Gastroesophageal sphincter (tissue), 4 donors: Measurements from ENCODE around the gene MTLN. TPM values are rescaled to one million over a fixed set of nuclear protein-coding genes. Genes with fewer than 3 reads are reported as not detected.

Experiments used
- ATAC-seq: fragments of 150-250 bp; one replicate; pipeline ENCODE4 v1.9.1; 2016; ENCODE audit warnings: mild to moderate bottlenecking, moderate library complexity
- H3K27ac ChIP-seq, 4 donors: fragments of 200-600 bp; sonication (generic) in 3 of 4; 1 replicate in 3 of 4; 2 replicates in 1 of 4; pipeline ENCODE4 v1.5.1; 2016 to 2019
- H3K27me3 ChIP-seq: fragments of 200-600 bp; sonication (generic); one replicate; pipeline ENCODE4 v1.5.1; 2019
- H3K36me3 ChIP-seq, 2 donors: fragments of 200-600 bp; sonication (generic); one replicate each; pipeline ENCODE4 v1.5.1; 2019; ENCODE audit warnings: control low read depth in 1 of 2
- H3K4me1 ChIP-seq, 3 donors: fragments of 200-600 bp; sonication (generic); 1 replicate in 2 of 3; 2 replicates in 1 of 3; pipeline ENCODE4 v1.5.1; 2016 to 2019; ENCODE audit warnings: control low read depth in 2 of 3
- H3K4me3 ChIP-seq, 2 donors: fragments of 200-600 bp; sonication (generic); one replicate each; pipeline ENCODE4 v1.5.1; 2019; ENCODE audit warnings: mild to moderate bottlenecking in 1 of 2, moderate library complexity in 1 of 2
- H3K9me3 ChIP-seq, 3 donors: fragments of 200-600 bp; sonication (generic); one replicate each; pipeline ENCODE4 v1.5.1; 2017 to 2019; ENCODE audit warnings: control low read depth in 2 of 3
- CTCF ChIP-seq, 4 experiments: fragments of 200-600 bp in 2 of 4; fragments of 450-650 bp in 2 of 4; sonication (generic) in 1 of 4; IDR thresholded peaks; one replicate each; pipeline ENCODE4 v1.5.1; 2017 to 2019; ENCODE audit warnings: antibody characterized with exemption in 4 of 4, mild to moderate bottlenecking in 2 of 4, moderate library complexity in 2 of 4
- EP300 ChIP-seq: sonication (generic); formaldehyde crosslinking; IDR thresholded peaks from one replicate; pipeline ENCODE4 v1.6.1; 2017; ENCODE audit warnings: antibody characterized with exemption, mild to moderate bottlenecking
- POLR2A ChIP-seq, 2 donors: fragments of 450-650 bp; IDR thresholded peaks; one replicate each; pipeline ENCODE4 v1.6.1; 2017; ENCODE audit warnings: antibody characterized with exemption in 2 of 2, mild to moderate bottlenecking in 2 of 2, moderate library complexity in 1 of 2
- POLR2AphosphoS5 ChIP-seq: sonication (generic); formaldehyde crosslinking; IDR thresholded peaks from one replicate; pipeline ENCODE4 v1.6.1; 2017; ENCODE audit warnings: antibody characterized with exemption
- WGBS, 2 donors: methylation state at CpG; one replicate each; pipeline ENCODE4 v1.1.5; 2018; ENCODE audit warnings: low coverage in 1 of 2; 5-methylcytosine and 5-hydroxymethylcytosine counted together
- total RNA-seq, 4 donors: library from RNA; depleted of rRNA; stranded (reverse); fragments of >200 nt; gene quantifications; one replicate each; pipeline ENCODE4 v1.1.0, GENCODE V29; 2016

The MTLN gene
- total RNA-seq, 4 donors from 2014 or later, result 81.1 to 170 (median 147) TPM

DNA sequence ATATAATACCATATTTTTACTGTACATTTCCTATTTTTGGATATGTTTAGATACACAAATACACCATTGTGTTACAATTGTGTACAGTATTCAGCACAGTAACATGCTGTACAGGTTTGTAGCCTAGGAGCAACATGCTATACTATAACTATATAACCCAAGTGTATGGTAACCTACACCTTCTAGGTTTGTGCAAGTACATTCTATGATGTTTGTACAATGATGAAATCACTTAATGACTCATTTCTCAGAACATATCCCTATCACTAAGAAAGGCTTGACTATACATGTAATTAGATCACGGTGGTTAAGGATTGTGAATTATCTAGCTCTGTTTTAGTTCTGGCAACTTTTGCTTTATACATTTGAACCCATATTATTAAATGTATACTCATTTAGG is 38.8 kb downstream of the MTLN start:
- WGBS, 2 donors, result 84 to 100% methylated on average over 1 of the region's 1 CpG

GRCh38 chr2:110172506-110172905 is 39.8 kb downstream of the MTLN start:
- H3K4me3 ChIP-seq, result no peak overlapping the region
- 98 to 100% methylated on average over 1 to 5 of the region's 6 CpGs for WGBS, 2 donors
- H3K9me3 ChIP-seq, result no peaks in the 10 kb centered on the region
- no peaks in the 10 kb centered on the region for H3K27me3 ChIP-seq
- peaks cover 0 to 6% of the 10 kb centered on the region in 2 donors for H3K36me3 ChIP-seq
- ATAC-seq, result no peak
- H3K4me1 ChIP-seq, result no peaks in the 10 kb centered on the region
- TF ChIP-seq POLR2AphosphoS5 (no peak), EP300 (no peak)
- no peak overlapping the region for H3K27ac ChIP-seq

More for the DNA sequence above, 38.8 kb downstream of the MTLN start:
- Histone ChIP-seq H3K9me3 (no peaks in the 10 kb centered on the region), H3K27ac (no peak overlapping the region), H3K27me3 (no peaks in the 10 kb centered on the region), H3K4me3 (no peak overlapping the region), H3K36me3 (peaks cover 0 to 15% of the 10 kb centered on the region in 2 donors), H3K4me1 (no peaks in the 10 kb centered on the region)
- TF ChIP-seq POLR2A (IDR thresholded peaks at IDR 0.05) (no peak), CTCF (IDR thresholded peaks at IDR 0.05) (no peak), POLR2AphosphoS5 (no peak), EP300 (no peak)
- ATAC-seq, result no peak

- no peaks in the 10 kb centered on the region for H3K4me1 ChIP-seq
- no peak overlapping the region for H3K27ac ChIP-seq
- no peaks in the 10 kb centered on the region for H3K27me3 ChIP-seq
- ATAC-seq, result no peak
- TF ChIP-seq POLR2A (IDR thresholded peaks at IDR 0.05) (no peak), EP300 (no peak), CTCF (IDR thresholded peaks at IDR 0.05) (no peak), POLR2AphosphoS5 (no peak)
- no peaks in the 10 kb centered on the region for H3K36me3 ChIP-seq
- WGBS, 2 donors, result 83 to 84% methylated on average over 3 of the region's 3 CpGs
- no peaks in the 10 kb centered on the region for H3K9me3 ChIP-seq
- H3K4me3 ChIP-seq, result no peak overlapping the region
Measured at GRCh38 chr2:110170102-110170501, 42.2 kb downstream of the MTLN start.

GRCh38 chr2:110167326-110168000 is 44.9 kb downstream of the MTLN start:
- ATAC-seq, result no peak

GRCh38 chr2:110166266-110166665 is 46.1 kb downstream of the MTLN start:
- WGBS, 2 donors, result 78 to 94% methylated on average over 2 of the region's 2 CpGs
- TF ChIP-seq POLR2AphosphoS5 (no peak), POLR2A (IDR thresholded peaks at IDR 0.05) (no peak), EP300 (no peak), CTCF (IDR thresholded peaks at IDR 0.05) (no peak)
- Histone ChIP-seq H3K27me3 (no peaks in the 10 kb centered on the region), H3K36me3 (peaks cover 0 to 25% of the 10 kb centered on the region in 2 donors), H3K4me1 (no peaks in the 10 kb centered on the region), H3K27ac (no peak overlapping the region), H3K9me3 (no peaks in the 10 kb centered on the region), H3K4me3 (no peak overlapping the region)
- no peak for ATAC-seq

More at GRCh38 chr2:110167326-110168000, 44.9 kb downstream of the MTLN start:
- Histone ChIP-seq H3K4me3 (no peak overlapping the region), H3K4me1 (no peaks in the 10 kb centered on the region), H3K27ac (no peak overlapping the region), H3K36me3 (peaks cover 0 to 22% of the 10 kb centered on the region in 2 donors), H3K27me3 (no peaks in the 10 kb centered on the region), H3K9me3 (no peaks in the 10 kb centered on the region)
- WGBS, 2 donors, result 71 to 73% methylated on average over 5 of the region's 5 CpGs
- no peak for TF ChIP-seq EP300
- TF ChIP-seq POLR2A (IDR thresholded peaks at IDR 0.05), result no peak
- TF ChIP-seq POLR2AphosphoS5, result no peak
- no peak for TF ChIP-seq CTCF (IDR thresholded peaks at IDR 0.05)

Other genes with a start within 250 kb of the MTLN start
- 10 to 100 TPM in 3 of 4 donors, 1 to 10 TPM in 1; 2.5 to 28.3 (median 14.8) TPM for gene MALL, start 96.7 kb downstream of the MTLN start, total RNA-seq
- 10 to 100 TPM in 2 of 4 donors, 1 to 10 TPM in 2; 8.2 to 19.5 (median 9.9) TPM for gene NPHP1, start 7.5 kb downstream of the MTLN start, total RNA-seq